ENCODE measurements around the gene CALHM1. TPM values are rescaled to one million over a fixed set of nuclear protein-coding genes. Genes with fewer than 3 reads are reported as not detected.

Gene CALHM1
- total and polyA plus RNA-seq, 2 of the 8 experiments (the other 6 are each of a cell fraction or from before 2014, with no cell fraction given), result 0.29 to 0.34 TPM

- Histone ChIP-seq H3K27ac (ENCODE audit: low read depth, low read length) (no peak overlapping the region), H3K4me2 (ENCODE audit: insufficient read depth in 1 of 2, low read depth in 2 of 2, low read length in 2 of 2) (no peak overlapping the region), H3K4ac (replicated peaks; ENCODE audit: insufficient read length, low read depth, low read length) (no peak overlapping the region), H3K23me2 (ENCODE audit: low read depth, low read length) (no peaks in the 10 kb centered on the region), H3K79me2 (ENCODE audit: control insufficient read depth in 1 of 2, insufficient read depth in 2 of 2, low read length in 2 of 2) (no peaks in the 10 kb centered on the region), H3K56ac (replicated peaks; ENCODE audit: insufficient read length, low read depth, low read length) (no peak overlapping the region), H3K4me3 (ENCODE audit: extremely low read depth in 1 of 4, insufficient read depth in 2 of 4, low read depth in 3 of 4, low read length in 4 of 4) (no peak overlapping the region), H2BK20ac (ENCODE audit: low read length) (no peak overlapping the region), H3K14ac (ENCODE audit: insufficient read length) (no peak overlapping the region), H4K91ac (replicated peaks; ENCODE audit: insufficient read length, low read length) (no peak overlapping the region), H3K27me3 (replicated peaks in 1 of 4; ENCODE audit: control insufficient read depth in 3 of 4, extremely low read depth in 1 of 4, insufficient read depth in 3 of 4, low read length in 3 of 4) (no peaks in the 10 kb centered on the region), H3K23ac (ENCODE audit: insufficient read length) (no peak overlapping the region), H4K20me1 (replicated peaks in 1 of 2; ENCODE audit: control insufficient read depth in 1 of 2, insufficient read depth in 2 of 2, low read length in 2 of 2) (peaks cover 3% of the 10 kb centered on the region in 2 experiments), H2BK120ac (replicated peaks; ENCODE audit: low read depth, low read length) (no peak overlapping the region), H2BK12ac (ENCODE audit: low read depth, low read length) (no peak overlapping the region), H2AK5ac (ENCODE audit: low read depth, low read length) (no peak overlapping the region), H3K9ac (replicated peaks in 1 of 4; ENCODE audit: extremely low read depth in 1 of 4, low read depth in 3 of 4, low read length in 3 of 4) (no peak overlapping the region), H2BK15ac (ENCODE audit: low read length) (no peak overlapping the region), H3K9me3 (ENCODE audit: insufficient read depth in 2 of 2, low read depth in 1 of 2, low read length in 1 of 2) (no peaks in the 10 kb centered on the region), H2AFZ (ENCODE audit: low read length) (no peak overlapping the region), H4K8ac (ENCODE audit: extremely low read depth, insufficient read depth, low read length) (no peak overlapping the region), H3K4me1 (replicated peaks in 1 of 4; ENCODE audit: control insufficient read depth in 3 of 4, insufficient read depth in 4 of 4, low read length in 3 of 4) (no peaks in the 10 kb centered on the region), H3K79me1 (ENCODE audit: low read depth, low read length) (no peaks in the 10 kb centered on the region), H2BK5ac (ENCODE audit: low read depth, low read length) (no peak overlapping the region), H3K18ac (ENCODE audit: extremely low read depth, low read length) (no peak overlapping the region), H4K5ac (ENCODE audit: insufficient read length, low read depth, low read length) (no peak overlapping the region), H3K36me3 (ENCODE audit: control insufficient read depth in 2 of 4, insufficient read depth in 4 of 4, low read length in 3 of 4) (peaks cover 31 to 79% (median 64%) of the 10 kb centered on the region in 4 experiments)
- WGBS, 2 experiments (ENCODE audit: extremely low coverage in 1 of 2, insufficient coverage in 1 of 2, insufficient read length in 1 of 2, insufficient replicate concordance in 2 of 2, low coverage in 1 of 2, low lambda C conversion rate in 2 of 2, missing lambda C conversion rate in 1 of 2), result 94% methylated on average over 5 of the region's 5 CpGs; no CpG with 5 or more reads in 1 of the 2 experiments
- ChIA-PET CTCF (ENCODE audit: partially characterized antibody) (interaction anchor here (0.5 to 1.4 kb wide), 2 partner anchors 57 to 179 kb away, joined by 3 to 4 read pairs; no protein-coding TSS in a partner anchor), POLR2A (ENCODE audit: partially characterized antibody) (interaction anchor here (1.7 kb wide), 1 partner anchor 11 kb away, joined by 4 read pairs; no protein-coding TSS in a partner anchor)
- FAIRE-seq, result no peak
- no peak for DNase-seq (ENCODE audit: low read depth in 1 of 2, low spot score in 2 of 2)
- TF ChIP-seq PHF8 (conservative IDR thresholded peaks at IDR 0.05; ENCODE audit: low read depth, low read length) (no peak), NRF1 (IDR thresholded peaks at IDR 0.05; ENCODE audit: low read depth, low read length) (no peak), POLR2AphosphoS5 (IDR thresholded peaks at IDR 0.05; ENCODE audit: low read depth, low read length) (no peak), GABPA (IDR thresholded peaks at IDR 0.05; ENCODE audit: borderline replicate concordance, insufficient read depth, low read length) (no peak), POLR2A (IDR thresholded peaks at IDR 0.05; ENCODE audit: control extremely low read depth in 1 of 2, low read depth in 2 of 2, low read length in 2 of 2) (no peak), SIN3A (conservative IDR thresholded peaks at IDR 0.05 in 1 of 2, IDR thresholded peaks at IDR 0.05 in 1 of 2; ENCODE audit: low read depth in 1 of 2, low read length in 2 of 2) (no peak), BCL11A (IDR thresholded peaks at IDR 0.05; ENCODE audit: low read depth in 2 of 2, low read length in 2 of 2) (no peak), CHD1 (IDR thresholded peaks at IDR 0.05; ENCODE audit: low read depth, low read length) (no peak), TEAD4 (IDR thresholded peaks at IDR 0.05; ENCODE audit: low read depth, low read length) (no peak), SAP30 (IDR thresholded peaks at IDR 0.05; ENCODE audit: insufficient read depth, insufficient replicate concordance, low read length) (no peak), SP4 (IDR thresholded peaks at IDR 0.05; ENCODE audit: low read length) (no peak)
- TF ChIP-seq, protein P1, sequence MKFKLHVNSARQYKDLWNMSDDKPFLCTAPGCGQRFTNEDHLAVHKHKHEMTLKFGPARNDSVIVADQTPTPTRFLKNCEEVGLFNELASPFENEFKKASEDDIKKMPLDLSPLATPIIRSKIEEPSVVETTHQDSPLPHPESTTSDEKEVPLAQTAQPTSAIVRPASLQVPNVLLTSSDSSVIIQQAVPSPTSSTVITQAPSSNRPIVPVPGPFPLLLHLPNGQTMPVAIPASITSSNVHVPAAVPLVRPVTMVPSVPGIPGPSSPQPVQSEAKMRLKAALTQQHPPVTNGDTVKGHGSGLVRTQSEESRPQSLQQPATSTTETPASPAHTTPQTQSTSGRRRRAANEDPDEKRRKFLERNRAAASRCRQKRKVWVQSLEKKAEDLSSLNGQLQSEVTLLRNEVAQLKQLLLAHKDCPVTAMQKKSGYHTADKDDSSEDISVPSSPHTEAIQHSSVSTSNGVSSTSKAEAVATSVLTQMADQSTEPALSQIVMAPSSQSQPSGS (IDR thresholded peaks at IDR 0.05; ENCODE audit: low read length), result no peak
These were observed 29.6 kb downstream of the CALHM1 start for GRCh38 chr10:103428989-103429643.

Data from H1 (cell line).